Stimulated activated CD8-positive, alpha-beta memory T cell treated with anti-CD3 and anti-CD28 coated beads, Interleukin-2, amount 100 ng/mL, for 48 hours (primary cell): ENCODE measurements around the gene RIC8A.
"Not testable (repeated sequence)": the region's sequence is repeated elsewhere in the genome, so short reads cannot be mapped to it uniquely, and the experiment has no call there.

ENCODE experiments used
- DNase-seq, 2 donors: peaks; one replicate each; pipeline ENCODE4 v3.0.0-alpha.2; 2020; ENCODE audit warnings: low read depth in 2 of 2

Gene RIC8A

GRCh38 chr11:207208-207862, at the start of gene RIC8A, which contains the start of gene BET1L:
RIC8A (plus strand) TSS chr11:207708; CDS start chr11:208855, 1,147 bp downstream.
BET1L (minus strand) TSS chr11:207399; CDS start chr11:207321, 78 bp downstream.
- DNase-seq = peak; percentile 94 to 95

- not testable (repeated sequence) for DNase-seq
Measured at GRCh38 chr11:180242-180641, 27.3 kb upstream of the RIC8A start.

- not testable (repeated sequence) for DNase-seq
Measured at GRCh38 chr11:189200-189783, 18.2 kb upstream of the RIC8A start.

GRCh38 chr11:189843-190311, 17.6 kb upstream of the RIC8A start:
- peak in 1 of 2 donors; percentile 57 for DNase-seq

DNA sequence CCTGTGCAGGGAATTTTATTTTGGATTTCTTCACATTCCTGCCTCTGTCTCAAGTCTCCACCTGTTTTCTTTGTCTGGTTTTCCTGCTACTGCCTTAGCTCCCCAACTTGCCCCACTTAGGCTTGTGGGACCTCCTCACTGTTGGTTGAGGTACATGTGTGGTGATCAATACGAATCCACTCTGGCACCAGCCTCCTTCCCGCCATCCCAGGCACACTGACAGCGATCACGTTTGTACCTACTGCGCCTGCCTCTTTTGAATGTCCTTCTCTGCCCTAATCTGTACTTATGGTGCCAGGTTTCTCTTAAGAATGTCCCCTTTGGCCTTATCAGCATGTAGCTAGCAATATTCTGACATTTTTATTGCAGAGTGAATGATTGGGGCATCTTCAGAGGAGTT, 17.0 kb upstream of the RIC8A start:
- DNase-seq = not testable (repeated sequence)

DNA sequence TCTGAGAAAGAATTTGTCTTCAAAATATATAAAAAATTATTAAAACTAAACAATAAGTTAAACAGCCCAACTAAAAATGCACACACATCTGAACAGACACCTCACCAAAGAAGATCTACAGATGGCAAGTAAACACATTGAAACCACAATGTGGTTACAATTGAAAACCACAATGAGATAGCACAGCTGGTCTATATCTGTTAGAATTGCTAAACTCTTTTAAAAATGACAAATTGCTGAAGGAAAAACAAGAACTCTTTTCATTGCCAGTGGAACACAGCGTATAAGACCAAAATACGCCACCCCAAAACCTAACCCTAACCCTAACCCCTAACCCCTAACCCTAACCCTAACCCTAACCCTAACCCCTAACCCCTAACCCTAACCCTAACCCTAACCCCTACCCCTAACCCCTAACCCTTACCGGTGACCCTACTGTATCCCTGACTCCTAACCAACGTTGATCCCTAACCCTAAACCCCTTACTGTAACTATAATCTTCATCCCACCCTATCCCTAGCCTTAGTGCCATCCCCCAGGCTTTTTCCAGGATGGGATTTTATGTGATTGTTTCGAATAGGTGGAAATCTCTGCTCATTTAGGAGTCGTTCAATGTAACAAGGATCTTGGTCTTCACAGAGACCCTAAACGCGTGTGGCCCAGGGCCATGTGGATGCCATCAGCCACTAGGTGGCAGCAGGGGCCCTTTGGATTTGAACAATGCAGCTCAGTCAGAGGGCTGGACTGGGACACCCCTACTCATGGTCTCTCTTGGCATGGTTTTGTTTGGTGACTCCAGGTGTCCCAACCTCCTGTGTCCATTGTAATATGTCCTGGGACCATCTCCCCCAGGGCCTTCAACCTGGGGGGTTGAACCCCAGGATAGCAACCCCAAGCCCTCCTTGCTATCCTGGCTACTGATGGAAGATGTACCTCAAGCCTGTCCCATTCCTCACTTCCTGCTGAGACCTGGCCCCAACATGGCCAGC, 15.7 kb upstream of the RIC8A start:
- peak; percentile 19 to 39 for DNase-seq

DNA sequence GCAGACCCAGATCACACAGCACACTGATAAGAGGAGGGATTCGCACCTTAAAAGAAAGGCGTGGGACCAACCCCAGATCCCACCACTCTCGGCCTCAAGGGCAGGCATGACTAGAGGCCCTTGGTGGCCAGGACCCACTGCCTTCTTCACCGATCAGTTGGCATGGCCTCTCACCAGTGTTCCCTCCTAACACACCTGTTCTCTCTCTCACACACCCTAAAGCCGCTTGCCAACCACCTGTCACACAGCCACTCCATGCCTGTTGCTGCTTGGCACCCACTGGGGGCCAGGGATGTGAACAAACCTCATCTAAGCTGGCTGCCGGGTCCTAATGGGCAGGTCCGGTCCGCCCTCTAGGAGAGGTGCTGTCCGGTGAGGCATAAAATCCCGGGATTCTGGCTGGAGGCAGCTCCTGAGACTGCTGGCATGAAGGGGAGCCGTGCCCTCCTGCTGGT, 14.8 kb upstream of the RIC8A start, which contains the start of gene SCGB1C1:
TSS of gene SCGB1C1 (plus strand) at position 405 of the 455 bp plus-strand sequence. CDS start at position 427, 22 bp downstream.
- DNase-seq = not testable (repeated sequence)

GRCh38 chr11:193481-193880, 14.0 kb upstream of the RIC8A start:
- not testable (repeated sequence) for DNase-seq

DNA sequence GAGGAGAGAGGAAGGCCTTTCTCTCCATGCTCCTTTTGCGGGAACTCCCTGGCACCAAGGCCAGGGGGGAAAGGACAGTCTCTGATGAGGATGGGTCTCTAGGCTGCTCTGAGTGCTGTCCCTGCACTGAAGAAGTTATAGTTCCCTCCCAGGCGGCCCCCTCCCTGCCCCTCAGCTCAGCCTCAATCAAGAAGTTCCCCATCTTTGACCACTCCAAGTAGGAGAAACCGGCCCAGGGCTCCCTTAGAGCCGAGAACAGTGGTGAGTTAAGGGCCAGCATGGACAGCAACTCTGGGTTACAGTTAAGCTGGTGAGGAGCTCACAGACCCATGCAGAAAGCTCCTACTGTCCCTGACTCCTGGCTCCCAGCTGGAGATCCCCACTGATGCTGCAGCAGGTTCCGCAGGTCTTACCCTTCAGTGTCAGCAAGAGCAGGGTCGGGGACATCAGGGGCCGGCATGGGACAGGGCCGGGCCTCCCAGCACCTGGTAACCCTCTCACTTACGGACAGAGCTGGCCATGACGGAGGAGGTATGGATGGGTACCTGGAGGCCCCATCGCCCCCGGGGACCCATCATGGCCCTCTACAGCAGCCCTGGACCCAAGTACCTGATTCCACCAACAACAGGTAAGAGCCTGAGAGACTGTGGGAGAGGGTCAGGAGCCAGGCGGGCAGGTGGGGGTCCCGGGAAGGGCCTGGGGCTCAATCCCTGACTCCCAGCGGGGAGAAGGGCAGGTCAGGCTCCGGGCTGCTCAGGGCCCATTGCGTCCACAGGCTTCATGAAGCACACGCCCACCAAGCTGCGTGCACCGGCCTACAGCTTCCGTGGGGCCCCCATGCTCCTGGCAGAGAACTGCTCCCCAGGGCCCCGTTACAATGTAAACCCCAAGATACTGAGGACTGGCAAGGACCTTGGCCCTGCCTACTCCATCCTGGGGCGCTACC, 10.4 kb upstream of the RIC8A start:
- DNase-seq = no peak

DNA sequence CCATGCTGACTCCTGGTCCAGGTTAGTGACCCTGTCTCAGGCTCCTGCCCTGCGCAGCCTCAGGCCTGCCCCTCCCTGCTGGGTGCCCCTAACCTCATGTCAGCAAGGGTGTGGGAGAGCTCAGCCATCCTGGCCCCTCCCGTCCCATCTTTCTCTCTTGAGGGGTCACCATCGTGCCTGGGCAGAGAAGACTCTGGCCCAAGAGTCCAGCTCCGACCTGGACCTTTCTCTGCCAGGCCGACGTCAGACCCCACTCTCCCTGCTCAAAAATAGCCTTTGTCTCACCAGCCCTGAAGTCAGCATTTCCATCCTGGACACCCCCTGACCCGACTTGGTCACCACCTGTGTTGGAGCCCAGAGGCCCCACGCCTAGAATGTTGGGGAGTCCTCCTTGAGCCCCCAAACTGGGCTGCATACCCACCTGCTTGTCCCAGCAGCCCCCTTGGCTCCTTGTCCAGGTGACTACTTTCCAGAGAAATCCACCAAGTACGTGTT, 9.7 kb upstream of the RIC8A start:
- DNase-seq = no peak

DNA sequence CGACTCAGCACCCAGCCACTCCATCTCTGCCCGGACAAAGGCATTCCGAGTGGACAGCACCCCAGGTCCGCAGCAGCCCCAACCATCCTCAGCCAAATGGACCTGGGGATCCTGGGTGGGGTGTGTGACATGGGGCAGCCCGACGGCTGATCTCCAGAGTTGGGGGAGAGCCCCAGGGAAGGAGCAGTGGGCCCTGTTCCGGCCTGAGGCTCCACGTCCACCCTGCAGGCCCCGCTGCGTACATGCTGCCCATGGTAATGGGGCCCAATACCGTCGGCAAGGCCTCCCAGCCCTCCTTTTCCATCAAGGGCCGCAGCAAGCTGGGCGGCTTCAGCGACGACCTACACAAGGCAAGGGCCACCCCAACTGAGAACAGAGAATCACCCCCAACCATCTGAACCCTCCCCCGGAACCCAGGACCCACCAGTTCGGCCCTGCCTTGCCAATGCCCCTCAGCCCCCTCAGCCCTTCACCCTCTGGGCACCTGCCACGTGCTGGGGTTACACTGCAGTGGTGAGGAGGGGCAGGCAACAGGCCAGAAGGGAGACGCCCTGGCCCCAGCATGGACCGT, 9.2 kb upstream of the RIC8A start:
- DNase-seq = no peak

- DNase-seq = no peak
Measured at GRCh38 chr11:199004-199581, 8.4 kb upstream of the RIC8A start.

DNA sequence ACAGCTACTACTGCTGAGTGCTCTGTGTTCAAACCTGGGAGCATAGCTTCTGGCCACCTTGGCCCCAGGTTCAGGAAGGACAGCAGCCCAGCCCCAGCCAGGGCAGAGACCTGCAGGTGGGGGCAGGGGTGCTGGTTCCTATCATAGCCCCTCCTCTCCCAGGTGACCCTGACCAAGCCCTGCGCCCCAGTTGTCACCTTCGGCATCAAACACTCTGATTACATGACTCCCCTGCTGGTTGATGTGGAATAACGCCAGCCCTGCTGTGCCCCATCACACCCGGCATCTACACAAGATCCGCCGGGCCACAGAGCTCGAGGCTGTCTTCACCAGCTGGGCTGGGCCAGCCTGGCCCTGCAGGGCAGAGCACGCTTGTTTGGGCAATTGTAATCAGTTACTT, 7.7 kb upstream of the RIC8A start:
- no peak for DNase-seq

DNA sequence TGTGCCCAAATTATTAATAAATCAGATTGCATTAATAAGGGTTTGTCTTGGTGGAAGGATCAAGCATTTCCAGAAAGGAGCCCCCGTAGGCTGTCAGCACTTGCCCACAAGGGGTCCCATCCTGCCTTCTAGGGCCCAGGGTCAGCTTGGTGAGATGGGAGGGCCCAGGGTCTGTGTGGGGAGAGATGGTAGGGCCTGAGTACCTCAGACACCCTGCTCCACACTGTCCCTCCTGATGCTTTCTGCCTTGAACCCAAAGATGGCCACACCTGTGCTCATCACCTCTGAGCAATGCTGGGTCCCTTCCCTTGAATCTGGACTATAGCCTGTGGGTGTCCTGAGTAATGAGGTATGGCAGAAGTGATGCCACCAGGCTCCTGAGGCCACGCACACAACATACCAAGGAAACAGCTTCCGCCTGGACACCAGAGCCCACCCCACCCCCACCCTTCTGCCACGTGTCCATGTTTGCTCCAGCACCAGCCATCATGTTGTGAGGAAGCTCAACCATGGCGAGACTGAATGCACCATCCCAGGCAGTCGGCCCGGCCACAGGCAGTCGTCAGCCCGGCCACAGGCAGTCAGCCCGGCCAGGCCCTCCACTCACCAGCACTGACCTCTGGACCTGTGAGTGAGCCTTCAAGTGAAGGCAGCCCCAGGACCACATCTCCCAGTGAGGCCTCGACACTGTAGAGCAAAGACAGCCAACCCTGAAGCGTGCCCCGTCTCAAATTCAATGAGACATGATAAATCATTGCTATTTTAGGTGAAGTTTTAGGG, 7.1 kb upstream of the RIC8A start:
- DNase-seq = no peak

- DNase-seq = no peak
Measured at GRCh38 chr11:201966-202365, 5.5 kb upstream of the RIC8A start.

- no peak for DNase-seq
Measured at GRCh38 chr11:202490-202889, 5.0 kb upstream of the RIC8A start.

DNA sequence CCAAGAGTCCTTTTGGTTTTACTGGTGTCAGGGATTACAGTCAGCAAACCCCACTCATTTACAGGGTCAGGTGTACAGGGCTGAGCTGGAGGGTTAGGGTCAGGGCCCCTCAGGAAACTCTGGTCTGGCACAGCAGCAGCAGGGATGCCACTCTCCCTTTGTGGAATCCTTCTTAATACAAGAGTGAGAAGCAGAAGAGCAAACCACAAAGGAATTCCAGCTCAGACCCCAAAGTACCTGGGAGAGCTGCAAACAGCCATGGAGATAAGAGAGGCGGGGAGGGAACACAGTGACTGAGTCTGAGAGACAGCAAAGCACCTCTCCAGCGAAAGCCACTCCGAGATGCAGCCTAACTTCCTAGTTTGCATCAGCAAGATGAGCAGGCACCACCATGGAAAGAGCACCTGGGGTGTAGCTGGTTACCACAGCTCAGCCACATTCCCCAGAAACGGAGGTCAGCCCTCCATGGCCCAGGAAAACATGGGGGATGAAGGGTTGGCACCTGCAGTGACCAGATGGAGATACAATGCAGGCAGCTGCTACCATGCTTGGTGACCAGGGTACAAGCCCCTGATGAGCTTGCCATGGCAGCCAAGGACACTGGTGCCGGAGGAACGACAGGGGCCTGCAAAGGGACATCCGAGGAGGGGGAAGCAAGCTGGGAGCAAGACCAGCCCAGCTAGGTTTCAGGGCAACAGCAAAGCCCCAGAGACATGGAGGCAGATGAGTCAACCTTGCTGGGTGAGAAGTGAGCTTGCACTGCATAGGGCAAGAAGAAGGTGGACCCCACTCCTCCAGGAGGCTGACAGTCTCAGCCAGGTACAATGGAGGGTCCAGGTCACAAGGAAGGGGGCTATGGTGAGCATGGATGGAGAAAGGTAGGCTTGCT, 4.2 kb upstream of the RIC8A start:
- DNase-seq = no peak

DNA sequence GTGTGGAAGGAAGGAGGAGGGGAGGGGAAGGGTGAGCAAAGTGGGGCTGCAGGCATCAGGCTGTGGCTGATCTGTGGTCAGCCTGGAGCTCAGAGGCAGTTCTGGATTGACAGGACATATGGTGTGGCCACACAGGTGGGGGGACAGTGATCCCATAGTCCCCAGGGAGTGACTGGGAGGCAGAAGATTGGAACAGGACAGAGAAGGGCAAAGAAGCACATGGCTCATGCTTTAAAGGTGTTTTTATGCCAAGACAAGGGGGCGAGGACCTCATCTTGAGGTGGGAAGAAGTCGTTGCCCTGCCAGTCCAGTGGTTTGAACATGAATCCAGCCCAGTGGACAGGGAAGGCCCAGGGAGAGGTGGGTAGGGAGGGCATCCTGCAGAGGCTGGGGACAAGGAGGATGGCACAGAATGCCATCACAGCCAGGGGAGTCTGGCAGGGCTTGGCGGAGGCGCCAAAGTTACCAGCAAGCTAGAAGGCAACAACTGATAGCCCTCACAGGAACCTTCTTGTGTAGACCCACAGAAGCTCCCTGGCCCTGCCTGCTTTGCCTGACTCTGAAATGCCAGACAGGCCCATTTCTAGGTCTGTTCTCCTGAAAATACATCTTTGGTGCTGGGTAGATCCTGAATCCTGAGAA, 3.4 kb upstream of the RIC8A start:
- no peak for DNase-seq
